ENCODE results near the gene NECTIN4. TPM values are rescaled to one million over a fixed set of nuclear protein-coding genes. Genes with fewer than 3 reads are reported as not detected.
"Not testable (repeated sequence)": the region's sequence is repeated elsewhere in the genome, so short reads cannot be mapped to it uniquely, and the experiment has no call there.

NECTIN4 gene
- polyA plus RNA-seq, 3 donors, result 0.07 TPM; not detected in 1

GRCh38 chr1:161115961-161116360 lies 26.6 kb upstream of the NECTIN4 start:
- not testable (repeated sequence) for DNase-seq; H3K9ac ChIP-seq (ENCODE audit: insufficient read depth, low read length, poor library complexity, severe bottlenecking); H2AFZ ChIP-seq (ENCODE audit: insufficient read depth, low read depth, low read length, poor library complexity, severe bottlenecking); H3K9me3 Mint-ChIP-seq; H3K4me3 Mint-ChIP-seq; H3K4me3 ChIP-seq (replicated peaks in 1 of 3; ENCODE audit: low read depth in 2 of 3, low read length in 3 of 3); H3K27me3 Mint-ChIP-seq (ENCODE audit: low read depth in 3 of 3); H3K9me3 ChIP-seq (replicated peaks in 1 of 2; ENCODE audit: control insufficient read depth in 1 of 2, insufficient read depth in 1 of 2, low read length in 2 of 2); H3K27me3 ChIP-seq (ENCODE audit: control insufficient read depth in 2 of 2, insufficient read depth in 2 of 2, low read length in 2 of 2)
- Histone ChIP-seq H3K27ac (ENCODE audit: low read depth in 1 of 2, low read length in 2 of 2) (peak overlapping the region in 1 of 2 donors; percentile 99), H3K4me2 (replicated peaks; ENCODE audit: extremely low read depth, low read length, poor library complexity, severe bottlenecking) (peak overlapping the region; percentile 97), H4K20me1 (ENCODE audit: insufficient read depth, low read length) (peaks cover 54% of the 10 kb centered on the region), H3K79me2 (ENCODE audit: insufficient read depth, low read length) (peaks cover 99% of the 10 kb centered on the region), H3K4me1 (ENCODE audit: control insufficient read depth in 1 of 2, insufficient read depth in 2 of 2, low read length in 2 of 2) (peaks cover 66 to 89% of the 10 kb centered on the region in 2 donors), H3K36me3 (replicated peaks in 1 of 2; ENCODE audit: control insufficient read depth in 1 of 2, insufficient read depth in 2 of 2, low read length in 2 of 2) (peaks cover 7 to 12% of the 10 kb centered on the region in 2 donors)
- intact Hi-C loops (cut with micrococcal nuclease), result loop anchor here in 1 of 2 donors (5.0 kb wide), 2 partner anchors 36 to 49 kb away; partner anchors contain the start of genes ARHGAP30 and UFC1
- peaks cover 87% of the 10 kb centered on the region for H3K4me1 Mint-ChIP-seq
- H3K36me3 Mint-ChIP-seq, result peaks cover 11 to 25% of the 10 kb centered on the region in 2 donors
- H3K27ac Mint-ChIP-seq, result peak overlapping the region in 6 of 7 donors; percentile 11 to 94 (median 85)
- 86% methylated on average over 6 of the region's 6 CpGs for WGBS (ENCODE audit: insufficient coverage)

GRCh38 chr1:161115132-161115711 lies 25.9 kb upstream of the NECTIN4 start:
- 63% methylated on average over 12 of the region's 12 CpGs for WGBS (ENCODE audit: insufficient coverage)
- Histone ChIP-seq H3K27me3 (ENCODE audit: control insufficient read depth in 2 of 2, insufficient read depth in 2 of 2, low read length in 2 of 2) (no peaks in the 10 kb centered on the region), H4K20me1 (ENCODE audit: insufficient read depth, low read length) (peaks cover 61% of the 10 kb centered on the region), H2AFZ (ENCODE audit: insufficient read depth, low read depth, low read length, poor library complexity, severe bottlenecking) (no peak overlapping the region), H3K79me2 (ENCODE audit: insufficient read depth, low read length) (peaks cover 100% of the 10 kb centered on the region), H3K4me3 (replicated peaks in 1 of 3; ENCODE audit: low read depth in 2 of 3, low read length in 3 of 3) (no peak overlapping the region), H3K9ac (ENCODE audit: insufficient read depth, low read length, poor library complexity, severe bottlenecking) (no peak overlapping the region), H3K4me1 (ENCODE audit: control insufficient read depth in 1 of 2, insufficient read depth in 2 of 2, low read length in 2 of 2) (peaks cover 60 to 84% of the 10 kb centered on the region in 2 donors), H3K4me2 (replicated peaks; ENCODE audit: extremely low read depth, low read length, poor library complexity, severe bottlenecking) (no peak overlapping the region), H3K9me3 (replicated peaks in 1 of 2; ENCODE audit: control insufficient read depth in 1 of 2, insufficient read depth in 1 of 2, low read length in 2 of 2) (no peaks in the 10 kb centered on the region), H3K36me3 (replicated peaks in 1 of 2; ENCODE audit: control insufficient read depth in 1 of 2, insufficient read depth in 2 of 2, low read length in 2 of 2) (peaks cover under 1 to 8% of the 10 kb centered on the region in 2 donors), H3K27ac (ENCODE audit: low read depth in 1 of 2, low read length in 2 of 2) (peak overlapping the region in 1 of 2 donors; percentile 50)
- Mint-ChIP-seq H3K9me3 (no peaks in the 10 kb centered on the region), H3K27me3 (ENCODE audit: low read depth in 3 of 3) (no peaks in the 10 kb centered on the region), H3K27ac (peak overlapping the region in 5 of 7 donors; percentile 11 to 46 (median 40)), H3K36me3 (peaks cover 8 to 23% of the 10 kb centered on the region in 2 donors), H3K4me3 (no peak overlapping the region), H3K4me1 (peaks cover 82% of the 10 kb centered on the region)
- peak; percentile 37 to 71 (median 52) for DNase-seq
- no peak for TF ChIP-seq CTCF (IDR thresholded peaks at IDR 0.05)
- intact Hi-C loops (cut with micrococcal nuclease), result loop anchor here in 1 of 2 donors (5.0 kb wide), 2 partner anchors 37 to 48 kb away; partner anchors contain the start of genes ARHGAP30 and UFC1

Data from CD14-positive monocyte (primary cell).